CD8-positive, alpha-beta memory T cell (primary cell): ENCODE data around the gene CCR3. TPM values are rescaled to one million over a fixed set of nuclear protein-coding genes. Genes with fewer than 3 reads are reported as not detected.

Source experiments
- CTCF ChIA-PET: fragments of 350-600 bp; sonication (Branson Sonifier 250); formaldehyde crosslinking; loops from one replicate; lab custom pipeline; 2021; ENCODE audit warnings: antibody characterized with exemption; lab: Charles Lee
- POLR2A ChIA-PET: fragments of 350-600 bp; sonication (Branson Sonifier 250); formaldehyde crosslinking; loops from one replicate; lab custom pipeline; 2021; ENCODE audit warnings: antibody characterized with exemption; lab: Charles Lee
- DNase-seq, 5 donors: peaks; one replicate each; pipeline versions ENCODE4 v3.0.0 to v3.0.0-alpha.2; 2020 to 2022; ENCODE audit warnings: mixed read lengths in 1 of 5
- H3K27ac ChIP-seq: one replicate; pipeline ENCODE4 v1.7.0; 2013; ENCODE audit warnings: low read depth, mild to moderate bottlenecking, low read length, moderate library complexity
- H3K27me3 ChIP-seq: 2 replicates; pipeline ENCODE4 v1.7.0; 2013; ENCODE audit warnings: low read length, mild to moderate bottlenecking; ENCODE audit not compliant: insufficient read depth, poor library complexity, severe bottlenecking
- H3K36me3 ChIP-seq: 2 replicates; pipeline ENCODE4 v1.7.0; 2013; ENCODE audit warnings: mild to moderate bottlenecking, low read length, moderate library complexity; ENCODE audit not compliant: insufficient read depth
- H3K4me1 ChIP-seq: 2 replicates; pipeline ENCODE4 v1.7.0; 2013; ENCODE audit warnings: mild to moderate bottlenecking, low read length, moderate library complexity; ENCODE audit not compliant: insufficient read depth
- H3K4me3 ChIP-seq: 2 replicates; pipeline ENCODE4 v1.7.0; 2013; ENCODE audit warnings: mild to moderate bottlenecking, low read length
- H3K9me3 ChIP-seq: 2 replicates; pipeline ENCODE4 v1.7.0; 2013; ENCODE audit warnings: mild to moderate bottlenecking, low read length
- H3K27ac Mint-ChIP-seq, 8 donors: one replicate each; pipeline ENCODE4 v1.8.0; 2020 to 2021; ENCODE audit warnings: mixed read lengths in 8 of 8, mild to moderate bottlenecking in 6 of 8, inconsistent platforms in 3 of 8, moderate library complexity in 3 of 8
- H3K27me3 Mint-ChIP-seq, 2 donors: one replicate each; pipeline ENCODE4 v1.8.0; 2020 to 2021; ENCODE audit warnings: mixed read lengths in 2 of 2, mild to moderate bottlenecking in 1 of 2, moderate library complexity in 1 of 2
- H3K36me3 Mint-ChIP-seq, 3 donors: one replicate each; pipeline ENCODE4 v1.8.0; 2020 to 2021; ENCODE audit warnings: mixed read lengths in 3 of 3, inconsistent platforms in 1 of 3, mild to moderate bottlenecking in 1 of 3
- H3K4me1 Mint-ChIP-seq, 3 donors: one replicate each; pipeline ENCODE4 v1.8.0; 2020 to 2021; ENCODE audit warnings: mixed read lengths in 3 of 3, inconsistent platforms in 1 of 3, mild to moderate bottlenecking in 1 of 3
- H3K4me3 Mint-ChIP-seq, 7 donors: one replicate each; pipeline ENCODE4 v1.8.0; 2020 to 2021; ENCODE audit warnings: mixed read lengths in 7 of 7, mild to moderate bottlenecking in 6 of 7, moderate library complexity in 4 of 7, inconsistent platforms in 2 of 7
- H3K9me3 Mint-ChIP-seq, 5 donors: one replicate each; pipeline ENCODE4 v1.8.0; 2020 to 2022; ENCODE audit warnings: mixed read lengths in 5 of 5, mild to moderate bottlenecking in 3 of 5, moderate library complexity in 2 of 5, inconsistent platforms in 1 of 5
- polyA plus RNA-seq: library from polyadenylated mRNA; unstranded; fragments of 300-500 nt; fragmentation: Illumina TruSeq; gene quantifications from one replicate; pipeline ENCODE4 v1.2.3, GENCODE V29; 2021
- total RNA-seq, 2 experiments: library from RNA; stranded (reverse); gene quantifications; one replicate each; pipeline ENCODE4 v1.2.3, GENCODE V29; 2021

Gene CCR3
- total RNA-seq (not detected), polyA plus RNA-seq (0.22 TPM)

- peaks cover 0 to 1% of the 10 kb centered on the region in 2 donors for H3K27me3 Mint-ChIP-seq
- POLR2A ChIA-PET, result no interaction called here
- H3K36me3 Mint-ChIP-seq, result no peaks in the 10 kb centered on the region
- H3K4me3 Mint-ChIP-seq, result peak within 1 kb of the TSS in 1 of 7 donors; percentile 21
- Histone ChIP-seq H3K4me3 (no peak within 1 kb of the TSS), H3K4me1 (no peaks in the 10 kb centered on the region), H3K9me3 (no peaks in the 10 kb centered on the region), H3K27ac (no peak within 1 kb of the TSS), H3K27me3 (no peaks in the 10 kb centered on the region), H3K36me3 (no peaks in the 10 kb centered on the region)
- CTCF ChIA-PET, result no interaction called here
- no peak for DNase-seq
- peaks cover 8 to 14% (median 11%) of the 10 kb centered on the region in 3 donors for H3K4me1 Mint-ChIP-seq
- no peaks in the 10 kb centered on the region for H3K9me3 Mint-ChIP-seq
- peak within 1 kb of the TSS in 5 of 8 donors; percentile 0 to 42 (median 34) for H3K27ac Mint-ChIP-seq
These were observed at the start of gene CCR3 for GRCh38 chr3:46242120-46242519. Gene CCR3 (plus strand): TSS chr3:46242460. CDS start chr3:46265159, 22,699 bp downstream.

GRCh38 chr3:46192939-46193338 lies 49.3 kb upstream of the CCR3 start:
- Histone ChIP-seq H3K4me3 (no peak overlapping the region), H3K27me3 (no peaks in the 10 kb centered on the region), H3K27ac (no peak overlapping the region), H3K36me3 (no peaks in the 10 kb centered on the region), H3K4me1 (no peaks in the 10 kb centered on the region), H3K9me3 (peaks cover 4% of the 10 kb centered on the region)
- Mint-ChIP-seq H3K27me3 (peaks cover 4 to 7% of the 10 kb centered on the region in 2 donors), H3K36me3 (peaks cover 0 to 22% (median 2%) of the 10 kb centered on the region in 3 donors), H3K4me1 (peaks cover 0 to 3% (median 2%) of the 10 kb centered on the region in 3 donors), H3K9me3 (peaks cover 11 to 25% (median 11%) of the 10 kb centered on the region in 5 donors), H3K27ac (no peak overlapping the region), H3K4me3 (no peak overlapping the region)
- CTCF ChIA-PET, result no interaction called here
- POLR2A ChIA-PET, result no interaction called here
- no peak for DNase-seq

- CTCF ChIA-PET, result interaction anchor here (0.6 kb wide), 1 partner anchor 252 kb away, joined by 3 read pairs; no protein-coding TSS in a partner anchor
- H3K27me3 ChIP-seq, result no peaks in the 10 kb centered on the region
- Mint-ChIP-seq H3K36me3 (peaks cover 0 to 27% (median 2%) of the 10 kb centered on the region in 3 donors), H3K4me1 (no peaks in the 10 kb centered on the region), H3K9me3 (peaks cover 11 to 25% (median 13%) of the 10 kb centered on the region in 5 donors), H3K4me3 (no peak overlapping the region), H3K27me3 (peaks cover 4 to 7% of the 10 kb centered on the region in 2 donors), H3K27ac (no peak overlapping the region)
- POLR2A ChIA-PET, result no interaction called here
- H3K36me3 ChIP-seq, result no peaks in the 10 kb centered on the region
- no peak overlapping the region for H3K27ac ChIP-seq
- H3K4me3 ChIP-seq, result no peak overlapping the region
- DNase-seq, result no peak
- peaks cover 4% of the 10 kb centered on the region for H3K9me3 ChIP-seq
- H3K4me1 ChIP-seq, result no peaks in the 10 kb centered on the region
These were observed 48.8 kb upstream of the CCR3 start for GRCh38 chr3:46193436-46193835.

- H3K27me3 Mint-ChIP-seq, result peaks cover 4 to 7% of the 10 kb centered on the region in 2 donors
- Histone ChIP-seq H3K9me3 (peaks cover 4% of the 10 kb centered on the region), H3K36me3 (no peaks in the 10 kb centered on the region), H3K4me3 (no peak overlapping the region), H3K27me3 (no peaks in the 10 kb centered on the region), H3K4me1 (no peaks in the 10 kb centered on the region), H3K27ac (no peak overlapping the region)
- no peak for DNase-seq
- no peak overlapping the region for H3K27ac Mint-ChIP-seq
- H3K36me3 Mint-ChIP-seq, result peaks cover 0 to 29% (median 2%) of the 10 kb centered on the region in 3 donors
- CTCF ChIA-PET, result no interaction called here
- no peaks in the 10 kb centered on the region for H3K4me1 Mint-ChIP-seq
- no peak overlapping the region for H3K4me3 Mint-ChIP-seq
- POLR2A ChIA-PET, result no interaction called here
- H3K9me3 Mint-ChIP-seq, result peaks cover 11 to 25% (median 13%) of the 10 kb centered on the region in 5 donors
These were observed 47.2 kb upstream of the CCR3 start for GRCh38 chr3:46194868-46195553.

GRCh38 chr3:46196261-46196957 lies 45.9 kb upstream of the CCR3 start:
- no peak overlapping the region for H3K27ac ChIP-seq

GRCh38 chr3:46200211-46200610 lies 42.0 kb upstream of the CCR3 start:
- Histone ChIP-seq H3K4me1 (no peaks in the 10 kb centered on the region), H3K4me3 (no peak overlapping the region), H3K27ac (no peak overlapping the region), H3K9me3 (no peaks in the 10 kb centered on the region), H3K27me3 (no peaks in the 10 kb centered on the region), H3K36me3 (no peaks in the 10 kb centered on the region)
- Mint-ChIP-seq H3K4me1 (peaks cover 5 to 11% (median 10%) of the 10 kb centered on the region in 3 donors), H3K4me3 (no peak overlapping the region), H3K9me3 (peaks cover 0 to 2% (median under 1%) of the 10 kb centered on the region in 5 donors), H3K27me3 (no peaks in the 10 kb centered on the region), H3K36me3 (peaks cover 0 to 18% (median 6%) of the 10 kb centered on the region in 3 donors), H3K27ac (peak overlapping the region in 4 of 8 donors; percentile 3 to 85 (median 44))
- ChIA-PET CTCF (interaction anchor here (0.7 to 1.3 kb wide), 2 partner anchors 9 to 171 kb away, joined by 3 read pairs; partner anchors contain the start of gene CCR5), POLR2A (no interaction called here)
- DNase-seq, result no peak

More at GRCh38 chr3:46196261-46196957, 45.9 kb upstream of the CCR3 start:
- Histone ChIP-seq H3K4me1 (no peaks in the 10 kb centered on the region), H3K4me3 (no peak overlapping the region), H3K36me3 (no peaks in the 10 kb centered on the region), H3K9me3 (peaks cover 4% of the 10 kb centered on the region), H3K27me3 (no peaks in the 10 kb centered on the region)
- no peaks in the 10 kb centered on the region for H3K4me1 Mint-ChIP-seq
- H3K27me3 Mint-ChIP-seq, result peaks cover 4 to 5% of the 10 kb centered on the region in 2 donors
- DNase-seq, result no peak
- H3K4me3 Mint-ChIP-seq, result no peak overlapping the region
- ChIA-PET CTCF (interaction anchor here (1.0 kb wide), 1 partner anchor 11 kb away, joined by 3 read pairs; the partner anchor contains the start of gene CCR1), POLR2A (no interaction called here)
- H3K9me3 Mint-ChIP-seq, result peaks cover 11 to 25% (median 13%) of the 10 kb centered on the region in 5 donors
- H3K27ac Mint-ChIP-seq, result no peak overlapping the region
- H3K36me3 Mint-ChIP-seq, result peaks cover 0 to 28% (median 2%) of the 10 kb centered on the region in 3 donors

GRCh38 chr3:46200790-46201189 lies 41.5 kb upstream of the CCR3 start:
- H3K27me3 ChIP-seq, result no peaks in the 10 kb centered on the region
- Mint-ChIP-seq H3K4me1 (peaks cover 10 to 16% (median 13%) of the 10 kb centered on the region in 3 donors), H3K9me3 (peaks cover 0 to 2% (median 0%) of the 10 kb centered on the region in 5 donors), H3K4me3 (no peak overlapping the region), H3K27me3 (no peaks in the 10 kb centered on the region), H3K36me3 (peaks cover 0 to 18% (median 6%) of the 10 kb centered on the region in 3 donors), H3K27ac (peak overlapping the region in 4 of 8 donors; percentile 52 to 85 (median 64))
- no peak for DNase-seq
- no peaks in the 10 kb centered on the region for H3K4me1 ChIP-seq
- no peak overlapping the region for H3K4me3 ChIP-seq
- POLR2A ChIA-PET, result no interaction called here
- H3K9me3 ChIP-seq, result no peaks in the 10 kb centered on the region
- CTCF ChIA-PET, result interaction anchor here (0.7 to 1.3 kb wide), 4 partner anchors 10 to 170 kb away, joined by 3 read pairs; partner anchors contain the start of gene CCR5
- no peak overlapping the region for H3K27ac ChIP-seq
- no peaks in the 10 kb centered on the region for H3K36me3 ChIP-seq
